Measurements from ENCODE around the gene C5. TPM values are rescaled to one million over a fixed set of nuclear protein-coding genes. Genes with fewer than 3 reads are reported as not detected.

The C5 gene
- total RNA-seq, 1 experiment from 2014 or later = 0.57 TPM

DNA sequence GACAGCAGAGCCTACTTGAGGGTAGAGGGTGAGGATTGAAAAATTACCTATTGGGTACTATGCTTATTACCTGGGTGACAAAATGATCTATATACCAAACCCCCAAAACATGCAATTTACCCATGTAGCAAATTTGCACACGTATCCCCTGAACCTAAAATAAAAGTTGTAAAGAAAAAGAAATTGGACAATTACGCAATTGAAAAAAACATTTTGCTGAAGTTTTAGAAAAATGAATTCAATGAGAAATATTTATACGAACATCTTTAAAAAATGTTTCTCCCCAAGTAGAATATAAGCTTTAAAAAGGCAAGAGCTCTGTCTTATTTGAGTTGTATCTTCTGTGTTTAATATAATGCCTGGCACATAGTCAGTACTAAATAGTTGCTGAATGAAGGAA is 93.2 kb downstream of the C5 start (continued):
- TF ChIP-seq, protein P1, sequence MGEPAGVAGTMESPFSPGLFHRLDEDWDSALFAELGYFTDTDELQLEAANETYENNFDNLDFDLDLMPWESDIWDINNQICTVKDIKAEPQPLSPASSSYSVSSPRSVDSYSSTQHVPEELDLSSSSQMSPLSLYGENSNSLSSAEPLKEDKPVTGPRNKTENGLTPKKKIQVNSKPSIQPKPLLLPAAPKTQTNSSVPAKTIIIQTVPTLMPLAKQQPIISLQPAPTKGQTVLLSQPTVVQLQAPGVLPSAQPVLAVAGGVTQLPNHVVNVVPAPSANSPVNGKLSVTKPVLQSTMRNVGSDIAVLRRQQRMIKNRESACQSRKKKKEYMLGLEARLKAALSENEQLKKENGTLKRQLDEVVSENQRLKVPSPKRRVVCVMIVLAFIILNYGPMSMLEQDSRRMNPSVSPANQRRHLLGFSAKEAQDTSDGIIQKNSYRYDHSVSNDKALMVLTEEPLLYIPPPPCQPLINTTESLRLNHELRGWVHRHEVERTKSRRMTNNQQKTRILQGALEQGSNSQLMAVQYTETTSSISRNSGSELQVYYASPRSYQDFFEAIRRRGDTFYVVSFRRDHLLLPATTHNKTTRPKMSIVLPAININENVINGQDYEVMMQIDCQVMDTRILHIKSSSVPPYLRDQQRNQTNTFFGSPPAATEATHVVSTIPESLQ (CRISPR knock-in tag; IDR thresholded peaks at IDR 0.05) = no peak
- TF ChIP-seq ELF4 (CRISPR knock-in tag; IDR thresholded peaks at IDR 0.05; ENCODE audit: low read depth) = no peak
- no peak for TF ChIP-seq CTCF (IDR thresholded peaks at IDR 0.05)
- no peak for TF ChIP-seq NFYB (CRISPR knock-in tag; conservative IDR thresholded peaks at IDR 0.05; ENCODE audit: low read depth)
- TF ChIP-seq RELA (CRISPR knock-in tag; IDR thresholded peaks at IDR 0.05; ENCODE audit: borderline replicate concordance) = no peak
- no peak for TF ChIP-seq NFE2L1 (CRISPR knock-in tag; IDR thresholded peaks at IDR 0.05)
- TF ChIP-seq NFATC4 (CRISPR knock-in tag; IDR thresholded peaks at IDR 0.05) = no peak

DNA sequence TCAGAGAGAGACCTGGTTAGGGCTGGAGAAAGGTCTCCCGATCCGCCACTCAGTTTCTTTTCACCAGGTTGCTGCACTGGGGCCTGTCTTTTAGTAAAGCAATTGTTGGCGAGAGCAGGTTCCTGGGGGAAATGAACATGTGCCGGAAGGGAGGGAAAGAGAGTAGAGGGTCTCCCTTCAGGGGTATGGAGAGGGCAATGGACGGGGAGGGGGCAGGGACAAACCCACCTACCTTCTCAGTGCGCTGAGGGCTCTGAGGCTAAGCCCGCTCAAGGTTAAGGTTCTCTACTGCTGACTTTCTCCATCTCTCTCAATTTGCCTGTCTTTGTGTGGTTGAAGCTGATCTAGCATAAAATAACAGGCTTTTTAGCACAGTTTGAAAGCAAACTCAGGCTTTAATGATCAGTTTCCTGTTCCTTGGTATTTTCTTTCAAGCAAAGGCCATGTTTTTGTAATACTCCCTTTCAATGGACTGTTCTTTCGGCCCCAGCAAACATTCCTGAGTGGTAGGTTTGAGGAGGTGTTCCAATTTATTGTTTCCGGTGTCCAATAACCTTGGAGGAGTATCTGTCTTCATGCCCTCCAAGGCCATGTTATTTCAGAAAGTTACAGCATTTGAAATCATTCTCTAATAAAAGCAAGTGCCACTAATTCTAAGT is 98.0 kb downstream of the C5 start:
- no peaks in the 10 kb centered on the region for H3K9me3 Mint-ChIP-seq
- H3K4me1 Mint-ChIP-seq = peaks cover 9% of the 10 kb centered on the region
- peak; percentile 46 for ATAC-seq
- no peak for TF ChIP-seq SMAD4 (CRISPR knock-in tag; IDR thresholded peaks at IDR 0.05)
- TF ChIP-seq NFE2L1 (CRISPR knock-in tag; IDR thresholded peaks at IDR 0.05) = no peak
- TF ChIP-seq SP1 (CRISPR knock-in tag; conservative IDR thresholded peaks at IDR 0.05) = no peak
- no peak for TF ChIP-seq GTF2I (CRISPR knock-in tag; conservative IDR thresholded peaks at IDR 0.05)
- TF ChIP-seq ZNF423 (CRISPR knock-in tag; IDR thresholded peaks at IDR 0.05) = no peak
- TF ChIP-seq ELF4 (CRISPR knock-in tag; IDR thresholded peaks at IDR 0.05; ENCODE audit: low read depth) = no peak
- TF ChIP-seq, protein P2, sequence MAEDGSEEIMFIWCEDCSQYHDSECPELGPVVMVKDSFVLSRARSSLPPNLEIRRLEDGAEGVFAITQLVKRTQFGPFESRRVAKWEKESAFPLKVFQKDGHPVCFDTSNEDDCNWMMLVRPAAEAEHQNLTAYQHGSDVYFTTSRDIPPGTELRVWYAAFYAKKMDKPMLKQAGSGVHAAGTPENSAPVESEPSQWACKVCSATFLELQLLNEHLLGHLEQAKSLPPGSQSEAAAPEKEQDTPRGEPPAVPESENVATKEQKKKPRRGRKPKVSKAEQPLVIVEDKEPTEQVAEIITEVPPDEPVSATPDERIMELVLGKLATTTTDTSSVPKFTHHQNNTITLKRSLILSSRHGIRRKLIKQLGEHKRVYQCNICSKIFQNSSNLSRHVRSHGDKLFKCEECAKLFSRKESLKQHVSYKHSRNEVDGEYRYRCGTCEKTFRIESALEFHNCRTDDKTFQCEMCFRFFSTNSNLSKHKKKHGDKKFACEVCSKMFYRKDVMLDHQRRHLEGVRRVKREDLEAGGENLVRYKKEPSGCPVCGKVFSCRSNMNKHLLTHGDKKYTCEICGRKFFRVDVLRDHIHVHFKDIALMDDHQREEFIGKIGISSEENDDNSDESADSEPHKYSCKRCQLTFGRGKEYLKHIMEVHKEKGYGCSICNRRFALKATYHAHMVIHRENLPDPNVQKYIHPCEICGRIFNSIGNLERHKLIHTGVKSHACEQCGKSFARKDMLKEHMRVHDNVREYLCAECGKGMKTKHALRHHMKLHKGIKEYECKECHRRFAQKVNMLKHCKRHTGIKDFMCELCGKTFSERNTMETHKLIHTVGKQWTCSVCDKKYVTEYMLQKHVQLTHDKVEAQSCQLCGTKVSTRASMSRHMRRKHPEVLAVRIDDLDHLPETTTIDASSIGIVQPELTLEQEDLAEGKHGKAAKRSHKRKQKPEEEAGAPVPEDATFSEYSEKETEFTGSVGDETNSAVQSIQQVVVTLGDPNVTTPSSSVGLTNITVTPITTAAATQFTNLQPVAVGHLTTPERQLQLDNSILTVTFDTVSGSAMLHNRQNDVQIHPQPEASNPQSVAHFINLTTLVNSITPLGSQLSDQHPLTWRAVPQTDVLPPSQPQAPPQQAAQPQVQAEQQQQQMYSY (CRISPR knock-in tag; IDR thresholded peaks at IDR 0.05) = no peak
- no peak overlapping the region for H3K27ac Mint-ChIP-seq
- POLR2A ChIA-PET = no interaction called here
- H3K36me3 Mint-ChIP-seq = no peaks in the 10 kb centered on the region
- no peak overlapping the region for H3K4me3 Mint-ChIP-seq
- H3K27me3 Mint-ChIP-seq (ENCODE audit: low read depth) = no peaks in the 10 kb centered on the region
- DNase-seq (ENCODE audit: low spot score) = no peak
- CTCF ChIA-PET = interaction anchor here (1.8 kb wide), 1 partner anchor 29 kb away, joined by 5 read pairs; no protein-coding TSS in a partner anchor

DNA sequence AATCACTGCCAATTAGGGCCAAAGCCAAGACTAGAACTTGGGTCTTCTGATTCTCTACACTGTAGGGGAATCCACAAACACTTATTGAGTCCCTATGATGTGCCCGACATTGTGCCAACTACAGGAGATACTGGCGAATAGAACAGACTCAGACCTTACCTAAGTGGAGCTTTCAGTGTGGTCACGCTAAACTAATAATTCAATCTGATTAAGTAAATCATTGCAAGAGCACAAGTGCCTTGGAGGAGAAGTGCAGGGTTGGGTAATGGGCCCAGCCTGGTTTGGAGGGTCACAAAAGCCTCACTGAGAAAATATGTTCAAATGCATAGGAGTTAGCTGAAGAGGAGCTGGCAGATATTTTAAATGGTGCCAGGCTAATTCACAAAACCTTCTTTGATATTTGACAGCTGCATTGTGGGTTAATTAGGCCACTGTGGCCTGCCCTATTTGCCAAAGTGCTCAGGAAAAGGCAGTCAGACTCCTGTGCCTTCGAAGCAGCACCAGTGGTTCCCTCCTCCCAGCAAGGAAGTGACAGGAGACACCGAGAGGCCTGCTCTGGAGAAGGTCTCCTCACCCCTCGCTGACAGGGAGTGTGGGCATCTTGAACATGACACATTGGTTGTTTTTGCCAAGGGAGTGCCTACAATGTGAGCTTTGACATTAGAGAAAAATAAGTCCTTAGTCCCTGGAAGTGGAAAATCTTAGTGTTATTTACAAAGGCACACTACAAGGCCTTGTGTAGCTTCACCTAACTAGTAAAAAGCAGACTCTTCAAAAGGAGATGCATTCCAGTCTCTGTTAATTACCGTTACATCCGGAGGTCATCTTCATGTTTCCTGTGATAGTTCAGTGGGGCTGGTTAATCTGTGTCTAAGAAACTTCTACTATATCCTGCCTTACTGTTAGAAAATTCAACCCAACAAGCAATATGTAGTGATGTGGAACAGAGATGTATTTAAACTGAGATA is 99.4 kb downstream of the C5 start:
- ChIA-PET CTCF (interaction anchor here (1.4 kb wide), 1 partner anchor 31 kb away, joined by 6 read pairs; no protein-coding TSS in a partner anchor), POLR2A (no interaction called here)
- Mint-ChIP-seq H3K27ac (no peak overlapping the region), H3K4me3 (no peak overlapping the region), H3K4me1 (peaks cover 9% of the 10 kb centered on the region), H3K36me3 (no peaks in the 10 kb centered on the region), H3K9me3 (no peaks in the 10 kb centered on the region), H3K27me3 (ENCODE audit: low read depth) (no peaks in the 10 kb centered on the region)
- DNase-seq (ENCODE audit: low spot score) (no peak), ATAC-seq (no peak)
- TF ChIP-seq NR2C2 (CRISPR knock-in tag; IDR thresholded peaks at IDR 0.05) = no peak
- no peak for TF ChIP-seq IRF2 (CRISPR knock-in tag; IDR thresholded peaks at IDR 0.05; ENCODE audit: borderline replicate concordance, low read depth)
- no peak for TF ChIP-seq ERG (CRISPR knock-in tag; IDR thresholded peaks at IDR 0.05)
- TF ChIP-seq, protein P3, sequence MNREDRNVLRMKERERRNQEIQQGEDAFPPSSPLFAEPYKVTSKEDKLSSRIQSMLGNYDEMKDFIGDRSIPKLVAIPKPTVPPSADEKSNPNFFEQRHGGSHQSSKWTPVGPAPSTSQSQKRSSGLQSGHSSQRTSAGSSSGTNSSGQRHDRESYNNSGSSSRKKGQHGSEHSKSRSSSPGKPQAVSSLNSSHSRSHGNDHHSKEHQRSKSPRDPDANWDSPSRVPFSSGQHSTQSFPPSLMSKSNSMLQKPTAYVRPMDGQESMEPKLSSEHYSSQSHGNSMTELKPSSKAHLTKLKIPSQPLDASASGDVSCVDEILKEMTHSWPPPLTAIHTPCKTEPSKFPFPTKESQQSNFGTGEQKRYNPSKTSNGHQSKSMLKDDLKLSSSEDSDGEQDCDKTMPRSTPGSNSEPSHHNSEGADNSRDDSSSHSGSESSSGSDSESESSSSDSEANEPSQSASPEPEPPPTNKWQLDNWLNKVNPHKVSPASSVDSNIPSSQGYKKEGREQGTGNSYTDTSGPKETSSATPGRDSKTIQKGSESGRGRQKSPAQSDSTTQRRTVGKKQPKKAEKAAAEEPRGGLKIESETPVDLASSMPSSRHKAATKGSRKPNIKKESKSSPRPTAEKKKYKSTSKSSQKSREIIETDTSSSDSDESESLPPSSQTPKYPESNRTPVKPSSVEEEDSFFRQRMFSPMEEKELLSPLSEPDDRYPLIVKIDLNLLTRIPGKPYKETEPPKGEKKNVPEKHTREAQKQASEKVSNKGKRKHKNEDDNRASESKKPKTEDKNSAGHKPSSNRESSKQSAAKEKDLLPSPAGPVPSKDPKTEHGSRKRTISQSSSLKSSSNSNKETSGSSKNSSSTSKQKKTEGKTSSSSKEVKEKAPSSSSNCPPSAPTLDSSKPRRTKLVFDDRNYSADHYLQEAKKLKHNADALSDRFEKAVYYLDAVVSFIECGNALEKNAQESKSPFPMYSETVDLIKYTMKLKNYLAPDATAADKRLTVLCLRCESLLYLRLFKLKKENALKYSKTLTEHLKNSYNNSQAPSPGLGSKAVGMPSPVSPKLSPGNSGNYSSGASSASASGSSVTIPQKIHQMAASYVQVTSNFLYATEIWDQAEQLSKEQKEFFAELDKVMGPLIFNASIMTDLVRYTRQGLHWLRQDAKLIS (CRISPR knock-in tag; IDR thresholded peaks at IDR 0.05; ENCODE audit: borderline replicate concordance) = no peak
- TF ChIP-seq ATF1 (CRISPR knock-in tag; IDR thresholded peaks at IDR 0.05) = no peak

Data from WTC11 (cell line).